H1 (cell line): Measurements from ENCODE around the gene MAFF.

Experiments
- EZH2 ChIP-seq: fragments of 200-600 bp; sonication (generic); IDR thresholded peaks from 2 replicates; pipeline ENCODE4 v1.7.1; 2012; ENCODE audit warnings: low read depth, mild to moderate bottlenecking, moderate library complexity, low read length, inconsistent platforms; ENCODE audit not compliant: severe bottlenecking
- HDAC2 ChIP-seq, 2 experiments: fragments of 300-600 bp in 1 of 2; sonication (generic) in 1 of 2; IDR thresholded peaks; 2 replicates each; pipeline ENCODE4 v1.6.1; 2011 to 2012; ENCODE audit warnings: low read depth in 2 of 2, low read length in 2 of 2, mild to moderate bottlenecking in 2 of 2, moderate library complexity in 2 of 2, borderline replicate concordance in 1 of 2, inconsistent platforms in 1 of 2
- JUND ChIP-seq: IDR thresholded peaks from 2 replicates; pipeline ENCODE4 v1.6.1; 2011; ENCODE audit warnings: mild to moderate bottlenecking, improper control_type of control experiment, low read length
- KDM1A ChIP-seq: fragments of 200-600, 300-600 bp; sonication (generic); IDR thresholded peaks from 2 replicates; pipeline ENCODE4 v1.7.1; 2016; ENCODE audit warnings: mild to moderate bottlenecking, low read length, borderline replicate concordance
- MAFK ChIP-seq: IDR thresholded peaks from 2 replicates; pipeline ENCODE4 v1.6.1; 2012; ENCODE audit warnings: low read depth, mild to moderate bottlenecking, improper control_type of control experiment, low read length
- MAX ChIP-seq: IDR thresholded peaks from 2 replicates; pipeline ENCODE4 v1.6.1; 2012; ENCODE audit warnings: inconsistent platforms
- POLR2AphosphoS5 ChIP-seq: IDR thresholded peaks from 2 replicates; pipeline ENCODE4 v1.6.1; 2011; ENCODE audit warnings: low read depth, low read length
- RAD21 ChIP-seq, 2 experiments: IDR thresholded peaks in 1 of 2; conservative IDR thresholded peaks in 1 of 2; 2 replicates each; pipeline ENCODE4 v1.6.1; 2011; ENCODE audit warnings: low read depth in 2 of 2, low read length in 2 of 2, improper control_type of control experiment in 1 of 2, inconsistent platforms in 1 of 2, mild to moderate bottlenecking in 1 of 2, moderate library complexity in 1 of 2
- SP2 ChIP-seq: IDR thresholded peaks from 2 replicates; pipeline ENCODE4 v1.6.1; 2012; ENCODE audit warnings: mild to moderate bottlenecking, low read length, inconsistent platforms
- SRF ChIP-seq: IDR thresholded peaks from 2 replicates; pipeline ENCODE4 v1.6.1; 2011; ENCODE audit warnings: mild to moderate bottlenecking, low read depth, low read length, moderate library complexity
- YY1 ChIP-seq: IDR thresholded peaks from 2 replicates; pipeline ENCODE4 v1.6.1; 2011; ENCODE audit warnings: low read depth, mild to moderate bottlenecking, low read length
- TF ChIP-seq, protein P1 (sequence below), 3 experiments: IDR thresholded peaks; 1 replicate in 2 of 3; 2 replicates in 1 of 3; pipeline versions ENCODE4 v1.5.1 to v1.6.1; 2011; ENCODE audit warnings: low read length in 3 of 3, mild to moderate bottlenecking in 3 of 3, inconsistent platforms in 2 of 3, low read depth in 1 of 3, moderate library complexity in 1 of 3; ENCODE audit not compliant: insufficient read depth in 1 of 3; ENCODE audit errors: control extremely low read depth in 1 of 3

GRCh38 chr22:38223289-38223960 is 21.6 kb downstream of the MAFF start:
- TF ChIP-seq, protein P1, sequence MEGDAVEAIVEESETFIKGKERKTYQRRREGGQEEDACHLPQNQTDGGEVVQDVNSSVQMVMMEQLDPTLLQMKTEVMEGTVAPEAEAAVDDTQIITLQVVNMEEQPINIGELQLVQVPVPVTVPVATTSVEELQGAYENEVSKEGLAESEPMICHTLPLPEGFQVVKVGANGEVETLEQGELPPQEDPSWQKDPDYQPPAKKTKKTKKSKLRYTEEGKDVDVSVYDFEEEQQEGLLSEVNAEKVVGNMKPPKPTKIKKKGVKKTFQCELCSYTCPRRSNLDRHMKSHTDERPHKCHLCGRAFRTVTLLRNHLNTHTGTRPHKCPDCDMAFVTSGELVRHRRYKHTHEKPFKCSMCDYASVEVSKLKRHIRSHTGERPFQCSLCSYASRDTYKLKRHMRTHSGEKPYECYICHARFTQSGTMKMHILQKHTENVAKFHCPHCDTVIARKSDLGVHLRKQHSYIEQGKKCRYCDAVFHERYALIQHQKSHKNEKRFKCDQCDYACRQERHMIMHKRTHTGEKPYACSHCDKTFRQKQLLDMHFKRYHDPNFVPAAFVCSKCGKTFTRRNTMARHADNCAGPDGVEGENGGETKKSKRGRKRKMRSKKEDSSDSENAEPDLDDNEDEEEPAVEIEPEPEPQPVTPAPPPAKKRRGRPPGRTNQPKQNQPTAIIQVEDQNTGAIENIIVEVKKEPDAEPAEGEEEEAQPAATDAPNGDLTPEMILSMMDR (IDR thresholded peaks at IDR 0.05; ENCODE audit: control extremely low read depth in 1 of 3, insufficient read depth in 1 of 3, low read depth in 1 of 3, low read length in 3 of 3) = peak in 1 of 3 experiments; percentile 13; a peak in 1 of 4 replicates
- no peak for TF ChIP-seq HDAC2 (IDR thresholded peaks at IDR 0.05; ENCODE audit: borderline replicate concordance in 1 of 2, low read depth in 2 of 2, low read length in 2 of 2)
- no peak for TF ChIP-seq MAX
- no peak for TF ChIP-seq SRF
- TF ChIP-seq KDM1A = no peak
- no peak for TF ChIP-seq JUND
- no peak for TF ChIP-seq YY1
- no peak for TF ChIP-seq EZH2
- no peak for TF ChIP-seq MAFK
- TF ChIP-seq SP2 = no peak
- no peak for TF ChIP-seq POLR2AphosphoS5
- peak in 1 of 2 experiments; percentile 30; a peak in 1 of 4 replicates for TF ChIP-seq RAD21 (IDR thresholded peaks at IDR 0.05 in 1 of 2, conservative IDR thresholded peaks at IDR 0.05 in 1 of 2; ENCODE audit: low read depth in 2 of 2, low read length in 2 of 2)
